Retina (tissue), 1 donor: ENCODE data around the gene SPCS1.

Experiments
- DNase-seq: peaks from one replicate; pipeline ENCODE4 v3.0.0-alpha.2; 2016

SPCS1 gene

DNA sequence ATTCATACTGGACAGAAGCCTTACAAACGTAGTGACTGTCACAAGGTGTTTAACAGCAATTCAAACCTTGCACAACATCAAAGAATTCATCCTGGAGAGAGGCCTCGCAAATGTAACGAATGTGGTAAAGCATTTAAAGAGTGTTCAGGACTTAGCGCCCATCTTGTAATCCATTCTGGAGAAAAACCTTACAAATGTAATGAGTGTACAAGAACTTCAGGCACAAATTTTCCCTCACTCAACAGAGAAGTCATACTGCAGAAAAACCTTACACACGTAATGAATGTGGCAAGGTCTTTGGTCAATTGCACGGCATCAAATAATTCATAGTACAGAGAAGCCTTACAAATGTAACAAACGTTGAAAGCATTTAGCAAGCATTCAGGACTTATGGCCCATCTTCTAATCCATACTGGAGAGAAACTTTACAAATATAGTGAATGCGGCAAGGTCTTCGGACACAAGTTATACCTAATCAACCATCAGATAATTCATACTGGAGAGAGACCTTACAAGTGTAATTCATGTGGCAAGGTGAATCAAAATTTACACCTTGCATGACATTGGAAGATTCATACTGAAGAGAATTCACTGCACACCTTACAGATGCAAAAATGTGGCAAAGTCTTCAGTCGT is 27.5 kb downstream of the SPCS1 start:
- no peak for DNase-seq

DNA sequence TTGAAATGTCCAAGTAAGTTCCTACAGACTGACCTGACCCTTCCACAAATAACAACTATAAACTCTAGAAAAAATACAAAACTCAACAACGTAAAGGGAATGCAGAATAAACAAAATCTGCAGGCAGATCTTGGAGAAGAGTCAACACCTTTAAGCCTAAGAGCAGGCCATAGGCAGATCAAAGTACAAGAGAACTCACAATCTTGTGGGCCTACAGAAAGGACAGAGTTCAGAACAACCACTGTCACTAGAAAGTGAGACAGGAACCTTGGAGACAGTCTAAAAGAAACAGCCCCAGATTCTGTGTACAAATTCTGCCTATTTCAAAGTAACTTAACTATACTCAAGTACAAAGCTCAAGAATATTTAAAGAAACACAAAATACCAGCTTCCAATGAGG is 33.8 kb downstream of the SPCS1 start:
- DNase-seq = no peak

DNA sequence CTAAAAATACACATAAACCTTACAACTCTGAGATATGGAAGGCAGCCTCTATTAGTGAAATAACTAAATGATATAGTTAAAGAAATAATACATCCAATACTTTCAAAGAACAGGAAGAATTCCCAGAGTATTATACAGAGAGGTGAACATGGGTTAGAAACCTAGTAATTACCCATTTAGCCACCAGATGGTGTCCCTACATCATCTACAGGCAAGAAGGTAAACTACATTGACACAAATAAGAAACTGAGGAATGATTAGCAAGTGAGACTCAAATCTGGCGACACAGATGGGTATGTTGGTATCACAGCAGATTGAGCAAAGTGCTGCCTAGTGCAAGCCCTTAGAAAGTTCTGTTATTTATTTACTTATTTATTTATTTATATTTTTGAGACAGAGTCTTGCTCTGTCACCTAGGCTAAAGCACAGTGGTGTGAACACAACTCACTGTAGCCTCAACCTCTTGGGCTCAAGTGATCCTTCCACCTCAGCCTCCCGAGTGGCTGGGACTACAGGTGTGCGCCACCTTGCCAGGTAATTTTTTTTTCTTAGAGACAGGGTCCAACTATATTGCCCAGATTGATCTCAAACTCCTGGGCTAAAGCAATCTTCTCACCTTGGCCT is 36.6 kb downstream of the SPCS1 start:
- DNase-seq = peak; percentile 3

DNA sequence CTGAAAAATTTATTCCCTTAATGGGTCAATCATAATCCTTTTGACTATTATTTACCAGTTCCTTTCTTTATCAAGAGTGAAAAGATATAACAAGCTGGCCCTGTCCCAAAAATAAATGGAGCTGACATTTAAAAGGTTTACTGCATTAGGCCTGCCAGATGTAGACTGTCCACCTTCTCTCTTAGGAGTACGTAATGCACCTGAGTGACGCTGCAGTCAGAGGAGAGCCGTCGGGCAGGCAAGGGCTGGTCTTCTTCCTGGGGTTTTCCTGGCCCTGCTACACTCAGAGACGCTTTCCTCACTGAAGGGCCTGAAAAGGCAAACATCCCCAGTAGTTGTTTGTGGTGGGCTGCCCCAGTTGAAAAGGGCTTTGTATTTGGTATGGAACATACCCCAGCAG is 37.2 kb downstream of the SPCS1 start:
- DNase-seq = no peak

DNA sequence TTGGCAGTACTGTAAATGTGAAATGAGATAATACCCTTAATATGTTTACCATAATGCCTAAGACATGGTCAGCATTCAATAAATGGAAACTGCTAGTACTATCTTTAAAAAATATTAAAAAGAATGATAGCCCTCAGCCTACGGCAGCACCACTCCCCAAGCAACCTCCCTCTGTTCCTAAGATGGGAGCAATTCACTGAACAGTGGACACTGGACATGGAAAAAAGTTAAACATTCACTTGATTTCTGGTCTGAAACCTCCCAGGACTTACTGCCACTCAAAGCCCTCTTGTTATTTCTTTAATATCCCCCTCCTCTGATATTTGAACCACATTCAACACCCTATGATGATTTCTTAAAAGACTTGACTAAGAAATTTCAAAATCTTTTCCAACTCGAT is 37.8 kb downstream of the SPCS1 start:
- no peak for DNase-seq

DNA sequence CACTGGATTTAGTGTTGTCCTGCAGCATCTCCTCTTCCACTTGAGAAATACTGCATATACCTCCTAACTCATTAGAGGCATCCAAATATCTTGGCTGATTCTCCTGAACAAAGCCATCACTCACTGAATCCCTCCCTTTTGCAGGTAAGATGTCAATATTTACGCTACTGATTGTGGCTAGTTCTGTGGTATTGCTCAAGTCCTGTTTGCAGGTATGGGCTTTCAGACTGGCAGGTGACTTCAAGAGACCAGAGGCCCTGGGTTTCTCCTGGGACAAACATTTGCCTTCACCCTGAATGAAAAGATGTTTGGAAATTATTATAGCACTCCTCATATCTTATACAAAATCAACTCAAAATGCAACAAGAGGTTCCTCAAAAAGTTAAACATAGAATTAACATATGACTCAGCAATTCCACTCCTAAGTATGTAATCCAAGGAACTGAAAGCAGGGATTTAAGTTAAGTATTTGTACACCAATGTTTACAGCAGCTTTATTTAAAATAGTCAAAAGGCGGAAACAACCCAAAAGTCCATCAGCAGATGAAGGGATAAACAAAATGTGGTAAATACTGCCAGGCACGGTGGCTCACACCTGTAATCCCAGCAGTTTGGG is 46.2 kb downstream of the SPCS1 start:
- no peak for DNase-seq

DNA sequence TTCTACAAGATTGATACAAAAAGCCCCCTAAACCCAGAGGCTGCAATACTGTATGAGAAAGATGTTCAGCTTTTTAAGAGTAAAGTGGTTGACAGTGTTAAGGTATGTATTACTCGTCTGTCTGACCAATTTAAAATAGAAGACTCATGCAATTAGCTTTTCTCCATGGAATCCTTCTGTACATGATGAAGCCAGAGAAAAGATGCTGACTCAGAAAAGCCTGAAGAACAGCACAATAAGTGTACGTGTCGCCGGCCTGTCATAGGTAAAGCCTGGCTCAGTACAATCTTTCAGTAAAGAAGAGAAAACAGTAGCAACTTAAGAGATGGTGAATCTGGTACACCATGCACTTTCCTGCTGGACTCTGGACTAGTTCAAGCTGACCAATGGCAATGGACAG is 48.5 kb downstream of the SPCS1 start:
- no peak for DNase-seq

DNA sequence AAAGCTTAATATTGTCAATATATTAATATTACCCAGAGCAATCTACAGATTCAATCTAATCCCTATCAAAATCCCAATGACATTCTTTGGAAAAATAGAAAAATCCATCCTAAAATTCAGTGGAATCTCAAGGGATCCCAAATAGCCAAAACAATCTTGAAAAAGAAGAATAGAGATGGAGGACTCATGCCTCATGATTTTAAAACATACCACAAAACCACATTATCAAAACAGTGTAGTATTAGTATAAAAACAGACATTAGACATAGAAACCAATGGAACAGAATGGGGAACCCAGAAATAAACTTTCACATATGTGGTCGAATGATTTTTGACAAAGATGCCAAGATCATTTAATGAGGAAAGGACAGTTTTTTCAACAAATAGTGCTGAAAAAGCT is 50.2 kb downstream of the SPCS1 start:
- no peak for DNase-seq
